22Rv1 (cell line): ENCODE data around the gene HFE.

ENCODE experiments used
- H3K27ac ChIP-seq: fragments of 450-650 bp; 2 replicates; pipeline ENCODE4 v1.5.1; 2017
- CTCF ChIP-seq: fragments of 450-650 bp; IDR thresholded peaks from 2 replicates; pipeline ENCODE4 v1.5.1; 2017; ENCODE audit warnings: mild to moderate bottlenecking
- ZFX ChIP-seq: fragments of 450-650 bp; IDR thresholded peaks from 2 replicates; pipeline ENCODE4 v1.6.1; 2017; ENCODE audit warnings: antibody characterized with exemption, borderline replicate concordance

The HFE gene

GRCh38 chr6:26048590-26048989, 38.6 kb upstream of the HFE start:
- H3K27ac ChIP-seq: peak overlapping the region; percentile 96
- TF ChIP-seq ZFX (no peak), CTCF (no peak)

- no peak for TF ChIP-seq ZFX
- TF ChIP-seq CTCF: no peak
- H3K27ac ChIP-seq: no peak overlapping the region
These were observed 35.4 kb upstream of the HFE start for GRCh38 chr6:26051665-26052310.

- H3K27ac ChIP-seq: peak overlapping the region; percentile 99
These were observed 34.4 kb upstream of the HFE start for GRCh38 chr6:26052762-26053250.

- no peak for TF ChIP-seq CTCF
These were observed 33.0 kb upstream of the HFE start for GRCh38 chr6:26053992-26054780.

GRCh38 chr6:26054781-26055718, 32.2 kb upstream of the HFE start:
- TF ChIP-seq ZFX (no peak), CTCF (no peak)
- H3K27ac ChIP-seq: peak overlapping the region; percentile 99

More at GRCh38 chr6:26053992-26054780, 33.0 kb upstream of the HFE start:
- H3K27ac ChIP-seq: peak overlapping the region; percentile 99

- TF ChIP-seq CTCF (no peak), ZFX (no peak)
- peak overlapping the region; percentile 99 for H3K27ac ChIP-seq
These were observed 31.3 kb upstream of the HFE start for GRCh38 chr6:26055719-26056582.
